Heart left ventricle (tissue), 16 donors: ENCODE measurements around the gene GFM2. TPM values are rescaled to one million over a fixed set of nuclear protein-coding genes. Genes with fewer than 3 reads are reported as not detected.
"Not testable (repeated sequence)": the region's sequence is repeated elsewhere in the genome, so short reads cannot be mapped to it uniquely, and the experiment has no call there.

ENCODE experiments used
- ATAC-seq, 4 donors: fragments of 200-7000 bp; cut with Tn5 transposase; one replicate each; pipeline ENCODE4 v1.9.1; 2020 to 2022; ENCODE audit warnings: moderate library complexity in 4 of 4, mild to moderate bottlenecking in 3 of 4, moderate number of reproducible peaks in 1 of 4
- DNase-seq, 5 donors: peaks; one replicate each; pipeline ENCODE4 v3.0.0-alpha.2; 2020
- H3K27ac ChIP-seq, 12 donors: fragments of 200-600 bp; sonication (generic) in 4 of 12; one replicate each; pipeline versions ENCODE4 v1.5.0 to v1.8.0; 2016 to 2022; ENCODE audit warnings: mild to moderate bottlenecking in 2 of 12
- H3K27me3 ChIP-seq, 9 donors: fragments of 200-600 bp; sonication (generic) in 2 of 9; one replicate each; pipeline versions ENCODE4 v1.5.1 to v1.8.0; 2016 to 2022; ENCODE audit warnings: mild to moderate bottlenecking in 3 of 9
- H3K36me3 ChIP-seq, 9 donors: fragments of 200-600 bp; sonication (generic) in 2 of 9; one replicate each; pipeline versions ENCODE4 v1.5.0 to v1.8.0; 2018 to 2022; ENCODE audit warnings: mild to moderate bottlenecking in 2 of 9
- H3K4me1 ChIP-seq, 12 donors: fragments of 200-600 bp; sonication (generic) in 4 of 12; one replicate each; pipeline versions ENCODE4 v1.5.0 to v1.8.0; 2016 to 2022; ENCODE audit warnings: mild to moderate bottlenecking in 3 of 12
- H3K4me3 ChIP-seq, 12 donors: fragments of 200-600 bp; sonication (generic) in 4 of 12; one replicate each; pipeline versions ENCODE4 v1.5.0 to v1.8.0; 2017 to 2022; ENCODE audit warnings: mild to moderate bottlenecking in 9 of 12, moderate library complexity in 4 of 12
- H3K9me3 ChIP-seq, 12 donors: fragments of 200-600 bp; sonication (generic) in 4 of 12; one replicate each; pipeline versions ENCODE4 v1.5.0 to v1.8.0; 2016 to 2022; ENCODE audit warnings: mild to moderate bottlenecking in 1 of 12
- POLR2A ChIP-seq, 2 donors: fragments of 450-650 bp; IDR thresholded peaks; one replicate each; pipeline ENCODE4 v1.6.1; 2017; ENCODE audit warnings: antibody characterized with exemption in 2 of 2, mild to moderate bottlenecking in 2 of 2, moderate library complexity in 2 of 2
- WGBS, 4 donors: extraction: QIAGEN DNeasy Blood & Tissue Kit in 2 of 4; methylation state at CpG; one replicate each; pipeline versions ENCODE4 v1.1.5 to v1.1.7; 2013 to 2018; 5-methylcytosine and 5-hydroxymethylcytosine counted together
- intact Hi-C, 10 donors: fragments of 100-400 bp; cut with DNase I; formaldehyde crosslinking; loops; one replicate each; pipeline versions ENCODE4 v1.11.1 to v1.14.2; 2022
- polyA plus RNA-seq, 2 donors: library from polyadenylated mRNA; stranded (reverse); fragments of 200-250 nt; gene quantifications; one replicate each; pipeline ENCODE4 v1.2.3, GENCODE V29; 2013
- total RNA-seq, 9 donors: library from RNA; depleted of rRNA in 2 of 9; stranded (reverse); fragments of >200 nt in 2 of 9; fragmentation: NEBNext Ultra II Directional in 3 of 9; extraction: Animal tissue kit (Norgen Biotek cat#: 25700) in 3 of 9; gene quantifications; one replicate each; pipeline versions ENCODE4 v1.1.0 to v1.2.4, GENCODE V29; 2016 to 2023
- TF ChIP-seq, protein P1 (sequence below), 12 donors: fragments of 200-600 bp; sonication (generic) in 4 of 12; IDR thresholded peaks; one replicate each; pipeline versions ENCODE4 v1.5.0 to v1.8.0; 2018 to 2022; ENCODE audit warnings: antibody characterized with exemption in 12 of 12, mild to moderate bottlenecking in 5 of 12
- donor health status: ischemic (EF 13 %, LVEDD 7.1; RV severe dilation, severe dysfunction).
- donor health status: healthy with polysubstance abuse.
- donor health status: DM: no; HTN: yes; CAD: no.
- donor health status: DM: no; HTN: no; CAD: no.
- donor health status: ischemic (EF 25% LVEDD 6.9; RV normal size, moderate dysfunction).
- donor health status: ischemic (EF 25% LVEDD 5.7; RV mildly dilated, moderate dysfunction).
- donor health status: healthy.
- donor health status: DM: yes; HTN: yes; CAD: no.
- donor health status: ischemic (EF 35%, LVEDD 5.7; RV mildly dilated, moderate dysfunction).
- donor health status: nonischemic (EF 11% LVEDD 7.7; RV severe dilation, severe dysfunction).
- donor health status: DM: yes; HTN: yes; CAD: no.
- donor health status: PGD.
- donor health status: ischemic (EF 29% LVEDD 5.4; RV normal size, mild dysfunction).
- donor health status: nonischemic (EF 23%, LVEDD 6.1; RV moderate dilation, normal function).

GFM2 gene
- total and polyA plus RNA-seq, 11 donors: 26.3 to 54.9 (median 39.9) TPM

DNA sequence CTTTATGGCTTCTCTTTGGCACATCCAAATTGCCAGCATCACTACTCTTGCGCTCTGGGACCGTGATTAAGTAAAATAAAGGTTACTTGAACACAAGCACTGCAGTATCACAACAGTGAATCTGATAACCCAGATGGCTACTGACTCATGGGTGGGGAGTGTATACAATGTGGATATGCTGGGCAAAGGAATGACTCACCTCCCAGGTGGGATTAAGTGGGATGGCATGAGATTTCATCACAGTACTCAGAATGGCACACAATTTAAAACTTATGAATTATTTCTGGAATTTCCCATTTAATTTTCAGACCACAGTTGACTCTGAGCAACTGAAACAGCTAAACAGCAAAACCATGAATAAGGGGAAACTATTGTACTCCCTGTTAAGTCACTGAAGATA lies 4.3 kb downstream of the GFM2 start:
- Histone ChIP-seq H3K4me1 (peaks cover 0 to 39% (median 19%) of the 10 kb centered on the region in 12 donors), H3K36me3 (peaks cover 0 to 63% (median 54%) of the 10 kb centered on the region in 9 donors), H3K4me3 (no peak overlapping the region), H3K27me3 (no peaks in the 10 kb centered on the region), H3K9me3 (no peaks in the 10 kb centered on the region), H3K27ac (no peak overlapping the region)
- ATAC-seq: no peak
- TF ChIP-seq, protein P1, sequence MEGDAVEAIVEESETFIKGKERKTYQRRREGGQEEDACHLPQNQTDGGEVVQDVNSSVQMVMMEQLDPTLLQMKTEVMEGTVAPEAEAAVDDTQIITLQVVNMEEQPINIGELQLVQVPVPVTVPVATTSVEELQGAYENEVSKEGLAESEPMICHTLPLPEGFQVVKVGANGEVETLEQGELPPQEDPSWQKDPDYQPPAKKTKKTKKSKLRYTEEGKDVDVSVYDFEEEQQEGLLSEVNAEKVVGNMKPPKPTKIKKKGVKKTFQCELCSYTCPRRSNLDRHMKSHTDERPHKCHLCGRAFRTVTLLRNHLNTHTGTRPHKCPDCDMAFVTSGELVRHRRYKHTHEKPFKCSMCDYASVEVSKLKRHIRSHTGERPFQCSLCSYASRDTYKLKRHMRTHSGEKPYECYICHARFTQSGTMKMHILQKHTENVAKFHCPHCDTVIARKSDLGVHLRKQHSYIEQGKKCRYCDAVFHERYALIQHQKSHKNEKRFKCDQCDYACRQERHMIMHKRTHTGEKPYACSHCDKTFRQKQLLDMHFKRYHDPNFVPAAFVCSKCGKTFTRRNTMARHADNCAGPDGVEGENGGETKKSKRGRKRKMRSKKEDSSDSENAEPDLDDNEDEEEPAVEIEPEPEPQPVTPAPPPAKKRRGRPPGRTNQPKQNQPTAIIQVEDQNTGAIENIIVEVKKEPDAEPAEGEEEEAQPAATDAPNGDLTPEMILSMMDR (IDR thresholded peaks at IDR 0.05): no peak
- TF ChIP-seq POLR2A (IDR thresholded peaks at IDR 0.05): no peak
- intact Hi-C loops: loop anchor here in 3 of 10 donors (10.0 kb wide), 2 partner anchors 152 to 572 kb away; partner anchors contain the start of gene HMGCR (in 1 of the 3)
- no peak for DNase-seq
- 94 to 98% (median 97%) methylated on average over 2 of the region's 2 CpGs for WGBS, 4 donors

DNA sequence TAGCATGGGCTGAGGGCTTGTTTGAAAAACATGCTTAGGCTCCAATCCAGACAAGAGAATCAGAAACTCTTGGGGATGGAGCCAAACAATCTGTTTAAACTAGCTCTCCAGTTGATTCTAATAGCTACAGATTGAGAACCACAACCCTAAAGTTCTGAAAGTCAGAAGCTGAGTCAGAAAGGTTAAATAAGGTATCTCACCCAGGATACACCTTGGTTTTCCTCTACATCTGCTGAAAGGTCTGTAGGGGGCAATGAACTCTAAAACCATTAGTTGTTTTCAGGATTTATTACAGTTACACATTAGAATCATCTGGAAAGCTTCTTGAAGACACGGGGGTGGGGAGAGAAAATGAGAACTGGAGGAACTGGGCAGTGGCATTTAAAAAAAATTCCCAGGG lies 5.7 kb downstream of the GFM2 start:
- intact Hi-C loops: loop anchor here in 3 of 10 donors (10.0 kb wide), 2 partner anchors 154 to 574 kb away; partner anchors contain the start of gene HMGCR (in 1 of the 3)
- no peak for ATAC-seq
- no peak for TF ChIP-seq POLR2A (IDR thresholded peaks at IDR 0.05)
- TF ChIP-seq, protein P1 (IDR thresholded peaks at IDR 0.05): no peak

DNA sequence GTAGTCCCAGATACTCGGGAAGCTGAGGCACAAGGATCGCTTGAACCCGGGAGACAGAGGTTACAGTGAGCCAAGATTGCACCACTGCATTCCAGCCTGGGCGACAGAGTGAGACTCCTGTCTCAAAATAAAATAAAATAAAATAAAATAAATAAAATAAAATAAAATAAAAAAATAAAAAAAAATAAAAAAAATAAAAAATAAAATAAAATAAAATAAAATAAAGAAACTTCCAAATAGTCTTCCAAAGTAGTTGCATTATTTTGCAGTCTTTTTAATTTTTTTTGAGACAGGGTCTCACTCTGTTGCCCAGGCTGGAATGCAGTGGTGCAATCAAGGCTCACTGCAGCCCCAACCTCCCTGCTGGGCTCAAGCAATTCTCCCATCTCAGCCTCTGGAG lies 18.2 kb downstream of the GFM2 start:
- intact Hi-C loops, H3K4me3 ChIP-seq, H3K9me3 ChIP-seq, H3K27ac ChIP-seq, H3K4me1 ChIP-seq, H3K27me3 ChIP-seq, DNase-seq, ATAC-seq: not testable (repeated sequence)
- H3K36me3 ChIP-seq: peaks cover 0 to 96% (median 87%) of the 10 kb centered on the region in 9 donors
- WGBS, 4 donors: 96 to 98% (median 97%) methylated on average over 4 of the region's 4 CpGs

More for the DNA sequence above, 5.7 kb downstream of the GFM2 start:
- Histone ChIP-seq H3K27me3 (no peaks in the 10 kb centered on the region), H3K4me3 (no peak overlapping the region), H3K27ac (no peak overlapping the region), H3K9me3 (peaks cover 0 to 4% (median 0%) of the 10 kb centered on the region in 12 donors), H3K36me3 (peaks cover 0 to 77% (median 68%) of the 10 kb centered on the region in 9 donors), H3K4me1 (peaks cover 0 to 38% (median 19%) of the 10 kb centered on the region in 12 donors)
- no peak for DNase-seq
- 85 to 95% (median 88%) methylated on average over 1 of the region's 1 CpG for WGBS, 4 donors

DNA sequence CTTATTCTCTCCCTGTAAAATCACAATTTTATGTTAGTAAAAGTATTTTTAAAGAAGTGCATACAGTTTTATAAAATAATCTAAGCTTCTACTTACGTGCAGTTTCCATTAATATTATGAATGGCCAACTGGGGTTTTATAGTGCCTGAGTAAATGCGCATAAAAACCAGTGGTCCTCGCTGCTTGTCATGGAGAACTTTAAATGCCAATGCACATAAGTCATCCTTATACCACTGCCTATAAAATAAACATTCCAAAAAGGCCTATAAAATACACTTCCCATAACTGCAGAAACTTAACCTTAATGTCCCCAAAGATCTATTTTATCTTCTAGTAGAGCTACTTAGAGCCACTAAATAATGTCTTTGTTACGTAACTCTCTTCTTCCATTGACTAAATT lies 28.5 kb downstream of the GFM2 start:
- 95 to 99% (median 96%) methylated on average over 4 of the region's 4 CpGs for WGBS, 4 donors
- TF ChIP-seq POLR2A (IDR thresholded peaks at IDR 0.05): no peak
- TF ChIP-seq, protein P1 (IDR thresholded peaks at IDR 0.05): no peak
- Histone ChIP-seq H3K36me3 (peaks cover 0 to 100% (median 95%) of the 10 kb centered on the region in 9 donors), H3K27ac (no peak overlapping the region), H3K4me1 (no peaks in the 10 kb centered on the region), H3K4me3 (no peak overlapping the region), H3K27me3 (no peaks in the 10 kb centered on the region), H3K9me3 (no peaks in the 10 kb centered on the region)
- DNase-seq (no peak), ATAC-seq (no peak)
- intact Hi-C loops: no loop called here

DNA sequence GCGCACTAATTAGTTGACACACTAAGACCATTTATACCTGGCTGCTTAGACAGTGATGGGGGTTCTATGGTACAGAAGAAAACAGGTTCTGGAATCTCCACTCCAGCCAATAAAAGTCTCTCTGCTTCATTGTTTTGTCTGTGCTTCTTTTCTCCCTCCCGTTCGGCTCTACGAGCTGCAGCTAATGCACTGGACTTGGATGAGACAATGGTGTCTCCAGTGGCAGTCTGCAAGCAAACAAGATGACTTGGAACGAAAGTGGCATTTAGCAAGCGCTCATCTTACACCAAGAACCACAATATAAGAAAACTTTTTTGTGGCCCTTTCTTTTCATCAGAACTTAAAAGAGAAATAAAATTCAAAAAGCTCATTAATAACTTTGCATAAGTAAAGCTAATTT lies 30.2 kb downstream of the GFM2 start:
- no peak for TF ChIP-seq POLR2A (IDR thresholded peaks at IDR 0.05)
- ATAC-seq: no peak
- DNase-seq: no peak
- H3K4me3 ChIP-seq: no peak overlapping the region
- 87 to 95% (median 93%) methylated on average over 6 of the region's 6 CpGs for WGBS, 4 donors
- no peak overlapping the region for H3K27ac ChIP-seq
- H3K9me3 ChIP-seq: no peaks in the 10 kb centered on the region
- H3K36me3 ChIP-seq: peaks cover 0 to 100% (median 94%) of the 10 kb centered on the region in 9 donors
- H3K27me3 ChIP-seq: no peaks in the 10 kb centered on the region
- intact Hi-C loops: no loop called here
- no peaks in the 10 kb centered on the region for H3K4me1 ChIP-seq
